HTERT RPE-1 (cell line): ENCODE results near the gene PCED1B.
"Not testable (repeated sequence)": the region's sequence is repeated elsewhere in the genome, so short reads cannot be mapped to it uniquely, and the experiment has no call there.

Source experiments
- in situ Hi-C: fragments of 300-500 bp; cut with MboI; formaldehyde crosslinking; loops from 4 replicates; pipeline ENCODE4 v1.14.3; 2020; ENCODE audit warnings: low sequenced_read_pairs

PCED1B gene

GRCh38 chr12:47160316-47161244, 81.2 kb downstream of the PCED1B start:
- in situ Hi-C loops, result no loop called here

GRCh38 chr12:47164116-47164515, 84.7 kb downstream of the PCED1B start:
- in situ Hi-C loops, result no loop called here

- in situ Hi-C loops, result no loop called here
Observed at GRCh38 chr12:47164724-47165439, 85.5 kb downstream of the PCED1B start.

GRCh38 chr12:47165934-47166333, 86.5 kb downstream of the PCED1B start:
- in situ Hi-C loops, result no loop called here

GRCh38 chr12:47166365-47166764, 86.9 kb downstream of the PCED1B start:
- in situ Hi-C loops, result no loop called here

- in situ Hi-C loops, result not testable (repeated sequence)
Observed at GRCh38 chr12:47170281-47170680, 90.9 kb downstream of the PCED1B start.

GRCh38 chr12:47178014-47178413, 98.6 kb downstream of the PCED1B start:
- in situ Hi-C loops, result no loop called here

GRCh38 chr12:47182164-47182938, 102.9 kb downstream of the PCED1B start:
- in situ Hi-C loops, result not testable (repeated sequence)

GRCh38 chr12:47184229-47184628, 104.8 kb downstream of the PCED1B start:
- in situ Hi-C loops, result no loop called here

- in situ Hi-C loops, result no loop called here
Observed at GRCh38 chr12:47184813-47185212, 105.4 kb downstream of the PCED1B start.

GRCh38 chr12:47186246-47186645, 106.8 kb downstream of the PCED1B start:
- in situ Hi-C loops, result no loop called here

GRCh38 chr12:47188576-47189441, 109.4 kb downstream of the PCED1B start:
- in situ Hi-C loops, result no loop called here

GRCh38 chr12:47189728-47190127, 110.3 kb downstream of the PCED1B start:
- in situ Hi-C loops, result no loop called here

GRCh38 chr12:47190271-47190750, 110.9 kb downstream of the PCED1B start:
- in situ Hi-C loops, result no loop called here

GRCh38 chr12:47190905-47191304, 111.5 kb downstream of the PCED1B start:
- in situ Hi-C loops, result no loop called here

GRCh38 chr12:47192051-47192450, 112.6 kb downstream of the PCED1B start:
- in situ Hi-C loops, result no loop called here

GRCh38 chr12:47193066-47193465, 113.6 kb downstream of the PCED1B start:
- in situ Hi-C loops, result no loop called here

GRCh38 chr12:47194501-47194900, 115.1 kb downstream of the PCED1B start:
- in situ Hi-C loops, result no loop called here

GRCh38 chr12:47200446-47200845, 121.0 kb downstream of the PCED1B start:
- in situ Hi-C loops, result no loop called here

GRCh38 chr12:47201190-47201589, 121.8 kb downstream of the PCED1B start:
- in situ Hi-C loops, result not testable (repeated sequence)
